H9 (cell line): ENCODE data around the gene CCL7. TPM values are rescaled to one million over a fixed set of nuclear protein-coding genes. Genes with fewer than 3 reads are reported as not detected.

Experiments used
- DNase-seq: peaks from one replicate; pipeline ENCODE4 v3.0.0-alpha.2; 2017
- H2AFZ ChIP-seq: one replicate; pipeline ENCODE4 v1.6.1; 2013; ENCODE audit warnings: mild to moderate bottlenecking, low read length, control low read depth, moderate library complexity
- H2AK5ac ChIP-seq: 2 replicates; pipeline ENCODE4 v1.6.1; 2013; ENCODE audit warnings: low read length, control low read depth, mixed read lengths; ENCODE audit not compliant: insufficient read length
- H2BK120ac ChIP-seq: one replicate; pipeline ENCODE4 v1.6.1; 2013; ENCODE audit warnings: low read depth, mild to moderate bottlenecking, low read length, control low read depth, inconsistent platforms; ENCODE audit not compliant: poor library complexity, severe bottlenecking
- H2BK12ac ChIP-seq: 2 replicates; pipeline ENCODE4 v1.6.1; 2013; ENCODE audit warnings: low read length, control low read depth, mixed read lengths, low read depth; ENCODE audit not compliant: insufficient read length
- H2BK15ac ChIP-seq: 2 replicates; pipeline ENCODE4 v1.6.1; 2013; ENCODE audit warnings: low read depth, low read length, control low read depth
- H2BK20ac ChIP-seq: one replicate; pipeline ENCODE4 v1.6.1; 2013; ENCODE audit warnings: low read depth, mild to moderate bottlenecking, low read length, control low read depth, inconsistent platforms; ENCODE audit not compliant: poor library complexity, severe bottlenecking
- H2BK5ac ChIP-seq: 2 replicates; pipeline ENCODE4 v1.6.1; 2013; ENCODE audit warnings: low read length, control low read depth, mixed read lengths; ENCODE audit not compliant: insufficient read length
- H3K14ac ChIP-seq: 2 replicates; pipeline ENCODE4 v1.6.1; 2013; ENCODE audit warnings: low read length, control low read depth; ENCODE audit not compliant: insufficient read depth
- H3K18ac ChIP-seq: 2 replicates; pipeline ENCODE4 v1.6.1; 2013; ENCODE audit warnings: low read depth, mild to moderate bottlenecking, mixed read lengths, low read length, control low read depth; ENCODE audit not compliant: insufficient read length
- H3K23ac ChIP-seq: 2 replicates; pipeline ENCODE4 v1.6.1; 2013; ENCODE audit warnings: low read length, control low read depth, mixed read lengths, low read depth; ENCODE audit not compliant: insufficient read length
- H3K23me2 ChIP-seq: 2 replicates; pipeline ENCODE4 v1.6.1; 2013; ENCODE audit warnings: low read depth, mild to moderate bottlenecking, mixed read lengths, low read length, control low read depth; ENCODE audit not compliant: insufficient read length, poor library complexity, severe bottlenecking
- H3K27ac ChIP-seq: 2 replicates; pipeline ENCODE4 v1.5.1; 2013; ENCODE audit warnings: low read length, control low read depth, mixed read lengths, low read depth; ENCODE audit not compliant: insufficient read length
- H3K27me3 ChIP-seq: 2 replicates; pipeline ENCODE4 v1.6.1; 2013; ENCODE audit warnings: low read length, control low read depth, inconsistent platforms; ENCODE audit not compliant: insufficient read depth
- H3K4ac ChIP-seq: 2 replicates; pipeline ENCODE4 v1.6.1; 2013; ENCODE audit warnings: low read depth, mild to moderate bottlenecking, control low read depth, inconsistent platforms, low read length, moderate library complexity
- H3K4me1 ChIP-seq: 2 replicates; pipeline ENCODE4 v1.6.1; 2013; ENCODE audit warnings: low read length, control low read depth, inconsistent platforms; ENCODE audit not compliant: insufficient read depth
- H3K4me2 ChIP-seq: 2 replicates; pipeline ENCODE4 v1.6.1; 2013; ENCODE audit warnings: low read length, control low read depth, mixed read lengths; ENCODE audit not compliant: insufficient read length, insufficient read depth
- H3K56ac ChIP-seq: 2 replicates; pipeline ENCODE4 v1.6.1; 2013; ENCODE audit warnings: low read depth, mild to moderate bottlenecking, mixed read lengths, low read length, control low read depth; ENCODE audit not compliant: insufficient read length
- H3K79me1 ChIP-seq: 2 replicates; pipeline ENCODE4 v1.6.1; 2013; ENCODE audit warnings: low read depth, mild to moderate bottlenecking, moderate library complexity, low read length, control low read depth, inconsistent platforms; ENCODE audit not compliant: insufficient read depth, poor library complexity, severe bottlenecking
- H3K79me2 ChIP-seq: 2 replicates; pipeline ENCODE4 v1.6.1; 2013; ENCODE audit warnings: low read length, control low read depth, inconsistent platforms; ENCODE audit not compliant: insufficient read depth
- H3K9ac ChIP-seq: 2 replicates; pipeline ENCODE4 v1.6.1; 2013; ENCODE audit warnings: low read length, control low read depth, mixed read lengths; ENCODE audit not compliant: insufficient read length; ENCODE audit errors: extremely low read depth
- H3K9me3 ChIP-seq: one replicate; pipeline ENCODE4 v1.6.1; 2013; ENCODE audit warnings: low read depth, low read length, inconsistent platforms; ENCODE audit not compliant: control insufficient read depth
- H3T11ph ChIP-seq: one replicate; pipeline ENCODE4 v1.6.1; 2013; ENCODE audit warnings: mild to moderate bottlenecking, low read length, control low read depth, inconsistent platforms
- H4K20me1 ChIP-seq: one replicate; pipeline ENCODE4 v1.6.1; 2013; ENCODE audit not compliant: control insufficient read depth, insufficient read length, insufficient read depth
- H4K5ac ChIP-seq: 2 replicates; pipeline ENCODE4 v1.6.1; 2013; ENCODE audit warnings: low read depth, mild to moderate bottlenecking, mixed read lengths, low read length, control low read depth; ENCODE audit not compliant: insufficient read length
- H4K8ac ChIP-seq: replicated peaks from 2 replicates; pipeline ENCODE4 v1.6.1; 2013; ENCODE audit warnings: low read length, control low read depth, mixed read lengths, low read depth; ENCODE audit not compliant: insufficient read length
- H4K91ac ChIP-seq: 2 replicates; pipeline ENCODE4 v1.6.1; 2013; ENCODE audit warnings: low read depth, mild to moderate bottlenecking, moderate library complexity, mixed read lengths, low read length, control low read depth; ENCODE audit not compliant: insufficient read length
- H3K27ac Mint-ChIP-seq, 3 experiments: 2 replicates in 2 of 3; 3 replicates in 1 of 3; pipeline ENCODE4 v1.8.0; 2020 to 2021; ENCODE audit warnings: mixed read lengths in 3 of 3, mild to moderate bottlenecking in 1 of 3, moderate library complexity in 1 of 3
- H3K27me3 Mint-ChIP-seq: 2 replicates; pipeline ENCODE4 v1.8.0; 2021; ENCODE audit warnings: low read depth, mild to moderate bottlenecking, moderate library complexity, mixed read lengths
- H3K36me3 Mint-ChIP-seq, 3 experiments: 2 replicates in 2 of 3; 3 replicates in 1 of 3; pipeline ENCODE4 v1.8.0; 2020 to 2021; ENCODE audit warnings: low read depth in 3 of 3, mixed read lengths in 3 of 3; ENCODE audit not compliant: insufficient read depth in 1 of 3
- H3K4me1 Mint-ChIP-seq, 2 experiments: 2 replicates each; pipeline ENCODE4 v1.8.0; 2020; ENCODE audit warnings: mixed read lengths in 2 of 2
- H3K4me3 Mint-ChIP-seq, 2 experiments: 2 replicates in 1 of 2; 3 replicates in 1 of 2; pipeline ENCODE4 v1.8.0; 2020 to 2021; ENCODE audit warnings: mild to moderate bottlenecking in 2 of 2, mixed read lengths in 2 of 2, moderate library complexity in 1 of 2
- H3K9me3 Mint-ChIP-seq, 2 experiments: 2 replicates in 1 of 2; 3 replicates in 1 of 2; pipeline ENCODE4 v1.8.0; 2020; ENCODE audit warnings: mild to moderate bottlenecking in 2 of 2, mixed read lengths in 2 of 2, moderate library complexity in 1 of 2
- CTCF ChIP-seq: fragments of 200-600 bp; sonication (generic); conservative IDR thresholded peaks from 3 replicates; pipeline ENCODE4 v1.8.0; 2021; ENCODE audit warnings: antibody characterized with exemption, mild to moderate bottlenecking
- total RNA-seq: library from RNA; stranded (reverse); gene quantifications from 2 replicates; pipeline ENCODE4 v1.2.1, GENCODE V29; 2021

CCL7 gene
- total RNA-seq, 1 experiment from 2014 or later, result not detected

GRCh38 chr17:34308371-34308770 lies 38.4 kb downstream of the CCL7 start:
- Histone ChIP-seq H3K4me1 (no peaks in the 10 kb centered on the region), H3K9me3 (no peaks in the 10 kb centered on the region), H2AK5ac (no peak overlapping the region), H3K4ac (no peak overlapping the region), H3K79me1 (no peaks in the 10 kb centered on the region), H2BK12ac (no peak overlapping the region), H2AFZ (no peak overlapping the region), H2BK120ac (no peak overlapping the region), H4K8ac (no peak overlapping the region), H4K20me1 (no peaks in the 10 kb centered on the region), H3K23me2 (no peaks in the 10 kb centered on the region), H3T11ph (no peak overlapping the region), H2BK5ac (no peak overlapping the region), H3K18ac (no peak overlapping the region), H4K5ac (no peak overlapping the region), H3K4me2 (no peak overlapping the region), H3K56ac (no peak overlapping the region), H2BK20ac (no peak overlapping the region), H4K91ac (no peak overlapping the region), H3K27me3 (no peaks in the 10 kb centered on the region), H3K23ac (no peak overlapping the region), H3K9ac (no peak overlapping the region), H3K79me2 (no peaks in the 10 kb centered on the region), H3K27ac (no peak overlapping the region), H2BK15ac (no peak overlapping the region), H3K14ac (no peak overlapping the region)
- Mint-ChIP-seq H3K36me3 (no peaks in the 10 kb centered on the region), H3K9me3 (no peaks in the 10 kb centered on the region), H3K27ac (no peak overlapping the region), H3K4me1 (peaks cover 0 to 5% of the 10 kb centered on the region in 2 experiments; a peak in 3 of 4 replicates), H3K27me3 (peaks cover 6% of the 10 kb centered on the region), H3K4me3 (no peak overlapping the region)
- no peak for DNase-seq
- TF ChIP-seq CTCF, result no peak
